Measurements from ENCODE around the gene SLC35C1. TPM values are rescaled to one million over a fixed set of nuclear protein-coding genes. Genes with fewer than 3 reads are reported as not detected.

SLC35C1 gene
- total RNA-seq: 10.6 and 17.0 TPM in 2 replicates

DNA sequence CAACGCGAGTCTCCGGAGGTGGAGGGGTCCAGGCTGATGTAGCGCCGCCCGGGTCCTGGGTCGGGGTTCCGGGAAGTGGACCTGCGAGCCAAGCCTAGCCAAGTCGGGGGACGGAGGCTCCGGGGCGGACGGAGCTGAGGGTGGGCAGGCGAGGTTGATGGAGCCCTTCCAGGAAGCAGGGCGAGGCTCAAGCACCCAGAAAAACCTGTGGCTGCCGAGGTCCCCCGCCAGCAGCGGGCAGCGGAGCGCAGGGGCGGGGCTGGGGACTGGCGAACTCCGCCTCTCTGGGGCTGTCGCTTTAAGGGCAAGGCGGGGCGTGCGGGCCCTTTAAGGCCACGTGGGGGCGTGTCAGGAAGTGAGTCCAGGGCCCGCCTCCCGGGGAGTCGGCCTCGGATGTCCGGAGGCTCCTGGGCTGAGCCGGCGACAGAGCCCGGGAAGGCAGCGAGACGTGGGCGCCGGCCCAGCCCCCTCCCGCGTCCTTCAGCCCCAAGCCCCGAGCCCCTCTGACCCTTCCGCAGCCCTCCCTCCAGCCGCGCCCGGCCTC, at the start of gene SLC35C1:
Gene SLC35C1 (plus strand): TSS at position 389 of the 544 bp plus-strand sequence. CDS start 653 bp downstream, outside the sequence.

DNA sequence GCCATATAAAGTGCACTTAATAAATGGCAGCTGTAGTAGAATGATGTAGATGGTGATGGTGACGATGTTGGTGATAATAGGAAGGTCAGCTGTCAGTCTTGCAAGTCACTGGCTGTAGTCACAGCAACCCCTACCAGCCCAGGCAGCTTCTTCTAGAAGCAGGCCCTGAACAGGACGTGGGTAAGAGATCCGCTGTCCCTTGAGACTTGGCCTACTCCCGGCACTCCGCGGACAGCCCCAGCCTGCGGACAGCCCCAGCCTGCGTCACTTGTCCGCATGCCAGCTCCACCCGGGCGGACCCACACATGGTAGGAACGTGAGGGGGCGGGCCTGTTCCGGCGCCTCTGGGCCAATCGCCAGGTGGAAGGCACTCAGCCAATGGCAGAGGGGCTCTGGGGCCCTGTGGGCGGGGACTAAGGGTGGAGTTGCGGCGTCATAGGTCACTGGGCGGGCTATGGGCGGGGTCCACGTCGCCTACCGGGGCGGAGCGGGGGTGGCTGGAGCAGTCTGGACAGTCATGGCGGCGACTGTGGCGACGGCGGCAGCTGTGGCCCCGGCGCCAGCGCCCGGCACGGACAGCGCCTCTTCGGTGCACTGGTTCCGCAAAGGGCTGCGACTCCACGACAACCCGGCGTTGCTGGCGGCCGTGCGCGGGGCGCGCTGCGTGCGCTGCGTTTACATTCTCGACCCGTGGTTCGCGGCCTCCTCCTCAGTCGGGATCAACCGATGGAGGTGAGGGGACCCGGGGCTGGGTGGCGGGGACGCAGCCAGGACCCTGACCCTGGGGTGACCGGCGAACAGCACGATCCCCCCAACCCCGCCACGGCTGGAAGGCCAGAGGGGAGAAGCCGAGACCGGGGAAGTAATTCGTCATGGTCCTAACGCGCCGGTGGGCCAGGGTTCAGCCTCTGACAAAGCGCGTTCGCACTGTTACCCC, 42.3 kb downstream of the SLC35C1 start, which contains the start of gene CRY2:
Gene CRY2 (plus strand): TSS at position 502 of the 937 bp plus-strand sequence. CDS start 16 bp downstream, at position 518.

Other genes starting within 250 kb of the SLC35C1 start
- gene CHST1, start 139.5 kb upstream of the SLC35C1 start, total RNA-seq: not detected in 2 replicates
- 26.6 and 33.8 TPM in 2 replicates for gene CRY2, start 42.3 kb downstream of the SLC35C1 start, total RNA-seq
- gene MAPK8IP1, start 80.5 kb downstream of the SLC35C1 start, total RNA-seq: 3.9 and 4.4 TPM in 2 replicates
- gene FREY1, start 102.1 kb downstream of the SLC35C1 start, total RNA-seq: 2.7 and 3.4 TPM in 2 replicates
- gene PEX16, start 112.7 kb downstream of the SLC35C1 start, total RNA-seq: 32.6 and 36.3 TPM in 2 replicates
- gene LARGE2, start 117.5 kb downstream of the SLC35C1 start, total RNA-seq: under 0.01 and 0.22 TPM in 2 replicates